ENCODE measurements around the gene SCN1A. TPM values are rescaled to one million over a fixed set of nuclear protein-coding genes. Genes with fewer than 3 reads are reported as not detected.

Gene SCN1A
- total and polyA plus RNA-seq, 2 donors (not counting 3 experiments of a cell fraction or from before 2014, with no cell fraction given): not detected

DNA sequence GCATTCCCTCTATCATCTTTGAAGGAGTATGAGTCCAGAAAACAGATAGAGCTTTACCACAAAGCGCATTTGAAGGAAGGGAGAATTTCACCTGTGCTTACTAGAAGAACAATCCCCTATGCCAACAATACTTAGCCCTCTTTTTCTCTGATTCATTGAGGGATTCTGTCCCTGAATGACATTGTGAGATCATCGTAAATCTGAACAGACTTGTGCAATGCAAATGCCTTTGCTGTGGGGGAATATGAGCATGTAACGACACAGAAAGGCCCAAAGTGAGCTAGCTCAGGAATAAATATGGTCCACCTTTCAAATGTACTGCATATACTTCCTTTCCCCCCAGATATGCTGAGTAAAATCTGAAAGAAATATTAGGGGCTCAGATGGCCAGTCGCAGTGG, 67.6 kb downstream of the SCN1A start:
- FAIRE-seq: no peak
- DNase-seq (ENCODE audit: low read depth, low spot score): no peak
- POLR2A ChIA-PET: no interaction called here
- BruUV-seq (replicated peaks): no TSS peak
- H3K9me1 ChIP-seq (replicated peaks; ENCODE audit: control insufficient read depth, extremely low read depth, insufficient read depth, low read length): no peaks in the 10 kb centered on the region
- TF ChIP-seq POLR2AphosphoS5 (IDR thresholded peaks at IDR 0.05; ENCODE audit: insufficient read depth, low read depth, low read length) (no peak), MYC (IDR thresholded peaks at IDR 0.05; ENCODE audit: low read depth, low read length) (no peak), FOS (IDR thresholded peaks at IDR 0.05; ENCODE audit: borderline replicate concordance, insufficient read depth, low read length) (no peak), GATA2 (IDR thresholded peaks at IDR 0.05; ENCODE audit: insufficient read depth, insufficient read length, low read depth, low read length) (no peak), POLR2A (IDR thresholded peaks at IDR 0.05; ENCODE audit: low read depth, low read length) (no peak), EZH2 (IDR thresholded peaks at IDR 0.05; ENCODE audit: borderline replicate concordance, low read depth, low read length, severe bottlenecking) (no peak), JUN (IDR thresholded peaks at IDR 0.05; ENCODE audit: borderline replicate concordance, insufficient read depth, insufficient read length, low read depth) (no peak)
- TF ChIP-seq, protein P1, sequence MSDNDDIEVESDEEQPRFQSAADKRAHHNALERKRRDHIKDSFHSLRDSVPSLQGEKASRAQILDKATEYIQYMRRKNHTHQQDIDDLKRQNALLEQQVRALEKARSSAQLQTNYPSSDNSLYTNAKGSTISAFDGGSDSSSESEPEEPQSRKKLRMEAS (IDR thresholded peaks at IDR 0.05; ENCODE audit: insufficient read depth, insufficient read length): no peak
- TF ChIP-seq, protein P2, sequence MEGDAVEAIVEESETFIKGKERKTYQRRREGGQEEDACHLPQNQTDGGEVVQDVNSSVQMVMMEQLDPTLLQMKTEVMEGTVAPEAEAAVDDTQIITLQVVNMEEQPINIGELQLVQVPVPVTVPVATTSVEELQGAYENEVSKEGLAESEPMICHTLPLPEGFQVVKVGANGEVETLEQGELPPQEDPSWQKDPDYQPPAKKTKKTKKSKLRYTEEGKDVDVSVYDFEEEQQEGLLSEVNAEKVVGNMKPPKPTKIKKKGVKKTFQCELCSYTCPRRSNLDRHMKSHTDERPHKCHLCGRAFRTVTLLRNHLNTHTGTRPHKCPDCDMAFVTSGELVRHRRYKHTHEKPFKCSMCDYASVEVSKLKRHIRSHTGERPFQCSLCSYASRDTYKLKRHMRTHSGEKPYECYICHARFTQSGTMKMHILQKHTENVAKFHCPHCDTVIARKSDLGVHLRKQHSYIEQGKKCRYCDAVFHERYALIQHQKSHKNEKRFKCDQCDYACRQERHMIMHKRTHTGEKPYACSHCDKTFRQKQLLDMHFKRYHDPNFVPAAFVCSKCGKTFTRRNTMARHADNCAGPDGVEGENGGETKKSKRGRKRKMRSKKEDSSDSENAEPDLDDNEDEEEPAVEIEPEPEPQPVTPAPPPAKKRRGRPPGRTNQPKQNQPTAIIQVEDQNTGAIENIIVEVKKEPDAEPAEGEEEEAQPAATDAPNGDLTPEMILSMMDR (IDR thresholded peaks at IDR 0.05; ENCODE audit: extremely low read depth in 1 of 2, insufficient read depth in 1 of 2, low read depth in 1 of 2, low read length in 2 of 2): no peak
- peaks cover 18% of the 10 kb centered on the region for H3K4me1 ChIP-seq (ENCODE audit: control insufficient read depth, extremely low read depth, insufficient read depth, low read length)
- no peaks in the 10 kb centered on the region for H3K9me3 ChIP-seq (replicated peaks; ENCODE audit: control insufficient read depth, insufficient read depth, low read length)
- no peak overlapping the region for H3K4me2 ChIP-seq (ENCODE audit: insufficient read depth, low read length)
- H4K20me1 ChIP-seq (replicated peaks; ENCODE audit: control insufficient read depth, extremely low read depth, insufficient read depth, low read length): no peaks in the 10 kb centered on the region
- intact Hi-C loops (cut with micrococcal nuclease) (no loop called here), dilution Hi-C loops (cut with MboI; ENCODE audit: extremely low pct_ligation_motif_present, low sequenced_read_pairs) (no loop called here)
- no peaks in the 10 kb centered on the region for H3K79me2 ChIP-seq (ENCODE audit: control insufficient read depth, insufficient read depth, low read length)
- H3K27me3 ChIP-seq (ENCODE audit: control insufficient read depth in 2 of 2, insufficient read depth in 2 of 2, low read length in 2 of 2): no peaks in the 10 kb centered on the region
- H3K4me3 ChIP-seq (replicated peaks in 1 of 3; ENCODE audit: insufficient read depth in 1 of 3, low read depth in 1 of 3, low read length in 3 of 3): no peak overlapping the region
- H2AFZ ChIP-seq (ENCODE audit: low read depth, low read length): no peak overlapping the region
- no peak overlapping the region for H3K9ac ChIP-seq (replicated peaks; ENCODE audit: extremely low read depth, insufficient read depth, low read length)
- H3K27ac ChIP-seq (ENCODE audit: insufficient read depth, low read depth, low read length): no peak overlapping the region
- no peaks in the 10 kb centered on the region for H3K36me3 ChIP-seq (ENCODE audit: control insufficient read depth in 2 of 2, extremely low read depth in 1 of 2, insufficient read depth in 2 of 2, low read length in 2 of 2)
- CTCF ChIA-PET: interaction anchor here (3.5 to 12.9 kb wide), 2 partner anchors 33 to 68 kb away, joined by 18 to 287 read pairs; partner anchors contain the start of gene SCN1A

All from endothelial cell of umbilical vein (primary cell).